AG04449 (cell line): ENCODE results near the gene C1orf56.

Source experiments
- CTCF ChIA-PET: fragments of 350-600 bp; formaldehyde crosslinking; extraction: SDS; loops from one replicate; lab custom pipeline; 2021; ENCODE audit warnings: antibody characterized with exemption; lab: Yijun Ruan, JAX
- POLR2A ChIA-PET: fragments of 400-600, 350-600 bp; formaldehyde crosslinking; extraction: SDS; loops from one replicate; lab custom pipeline; 2020; ENCODE audit warnings: antibody characterized with exemption, inconsistent platforms; lab: Yijun Ruan, JAX
- DNase-seq: peaks from one replicate; pipeline ENCODE4 v3.0.0-alpha.2; 2010; ENCODE audit warnings: low read depth, low spot score
- H3K4me3 ChIP-seq: 2 replicates; pipeline ENCODE4 v1.5.1; 2011; ENCODE audit warnings: low read depth, mild to moderate bottlenecking, control low read depth, low read length
- CTCF ChIP-seq: IDR thresholded peaks from one replicate; pipeline ENCODE4 v1.5.1; 2011; ENCODE audit warnings: mild to moderate bottlenecking, moderate library complexity, low read length, control low read depth, inconsistent platforms; ENCODE audit not compliant: insufficient read depth; ENCODE audit errors: missing control alignments

Gene C1orf56

GRCh38 chr1:151059109-151060006, 11.8 kb downstream of the C1orf56 start, which contains the start of gene CDC42SE1:
Gene CDC42SE1, minus strand, starts transcription at chr1:151059622. Its CDS starts 3,892 bp downstream, at chr1:151055730.
- ChIA-PET CTCF (interaction anchor here (0.9 to 4.9 kb wide), 7 partner anchors 9 to 193 kb away, joined by 3 to 26 read pairs (median 6); partner anchors contain the start of genes C1orf56 and GABPB2), POLR2A (interaction anchor here (0.8 to 6.5 kb wide), 2 partner anchors 10 to 11 kb away, joined by 3 to 56 read pairs; partner anchors contain the start of genes C1orf56 and GABPB2)
- TF ChIP-seq CTCF: peak; percentile 92
- H3K4me3 ChIP-seq: peak within 1 kb of the TSS; percentile 94
- DNase-seq: peak; percentile 10

GRCh38 chr1:151060007-151060656, 12.6 kb downstream of the C1orf56 start, which contains the start of gene MLLT11:
Gene MLLT11, plus strand, starts transcription at chr1:151060397. Its CDS starts 6,828 bp downstream, at chr1:151067225.
- ChIA-PET CTCF (interaction anchor here (0.6 to 4.9 kb wide), 9 partner anchors 10 to 95 kb away, joined by 3 to 31 read pairs (median 5); partner anchors contain the start of genes C1orf56 and GABPB2), POLR2A (interaction anchor here (0.5 to 6.5 kb wide), 4 partner anchors 11 to 430 kb away, joined by 3 to 56 read pairs (median 4); partner anchors contain the start of genes C1orf56, ENSA and GABPB2)
- peak; percentile 21 for DNase-seq

GRCh38 chr1:151060657-151061421, 13.3 kb downstream of the C1orf56 start:
- POLR2A ChIA-PET: interaction anchor here (0.5 to 6.5 kb wide), 4 partner anchors 12 to 431 kb away, joined by 3 to 56 read pairs (median 4); partner anchors contain the start of genes C1orf56, ENSA and MINDY1
- CTCF ChIA-PET: interaction anchor here (0.6 to 4.9 kb wide), 10 partner anchors 10 to 312 kb away, joined by 3 to 31 read pairs (median 4); partner anchors contain the start of genes C1orf56 and GABPB2
- DNase-seq: no peak
- peak overlapping the region; percentile 94 for H3K4me3 ChIP-seq
- no peak for TF ChIP-seq CTCF

More at GRCh38 chr1:151060007-151060656, 12.6 kb downstream of the C1orf56 start, which contains the start of gene MLLT11:
- H3K4me3 ChIP-seq: peak within 1 kb of the TSS; percentile 94
- TF ChIP-seq CTCF: no peak

GRCh38 chr1:151061704-151062103, 14.2 kb downstream of the C1orf56 start:
- DNase-seq: no peak
- H3K4me3 ChIP-seq: peak overlapping the region; percentile 94
- POLR2A ChIA-PET: interaction anchor here (0.9 to 6.5 kb wide), 3 partner anchors 9 to 55 kb away, joined by 3 to 56 read pairs (median 5); partner anchors contain the start of genes C1orf56, GABPB2 and MINDY1
- CTCF ChIA-PET: interaction anchor here (1.0 to 4.9 kb wide), 10 partner anchors 9 to 82 kb away, joined by 3 to 31 read pairs (median 4); partner anchors contain the start of genes C1orf56, GABPB2 and MINDY1
- TF ChIP-seq CTCF: no peak

- ChIA-PET POLR2A (interaction anchor here (1.6 to 6.5 kb wide), 2 partner anchors 8 to 14 kb away, joined by 5 to 56 read pairs; partner anchors contain the start of genes C1orf56 and GABPB2), CTCF (interaction anchor here (0.7 to 3.4 kb wide), 11 partner anchors 8 to 83 kb away, joined by 3 to 31 read pairs (median 4); partner anchors contain the start of genes C1orf56 and GABPB2)
- peak; percentile 65 for DNase-seq
- peak overlapping the region; percentile 12 for H3K4me3 ChIP-seq
- no peak for TF ChIP-seq CTCF
These were observed 15.3 kb downstream of the C1orf56 start for GRCh38 chr1:151062741-151063371.
